GM18502 (cell line): ENCODE results near the gene SPATS2L.

Source experiments
- ATAC-seq: cut with Tn5 transposase; IDR thresholded peaks from one replicate; pipeline ENCODE4 v1.9.1; 2021; ENCODE audit warnings: mild to moderate bottlenecking; ENCODE audit not compliant: unreplicated experiment, poor library complexity

The SPATS2L gene

DNA sequence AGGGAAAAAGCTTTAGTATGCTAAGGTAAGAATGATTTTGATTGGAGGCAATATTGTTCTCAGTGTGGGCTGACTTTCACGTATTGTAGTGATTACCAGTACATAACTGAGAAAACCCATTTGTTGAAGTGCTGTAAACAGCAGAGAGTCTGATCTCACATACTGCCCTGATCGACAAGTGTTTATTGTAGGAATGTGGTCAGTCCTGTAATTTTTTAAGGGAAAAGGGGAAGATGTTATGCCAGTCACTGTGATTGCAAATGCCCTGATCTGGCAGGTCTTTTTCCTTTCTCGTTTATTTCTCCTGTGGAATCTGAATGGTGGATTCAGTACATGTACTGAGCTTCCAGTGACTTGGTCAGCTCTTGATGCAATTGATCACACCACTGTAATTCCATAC is 11.5 kb downstream of the SPATS2L start:
- ATAC-seq = no peak

DNA sequence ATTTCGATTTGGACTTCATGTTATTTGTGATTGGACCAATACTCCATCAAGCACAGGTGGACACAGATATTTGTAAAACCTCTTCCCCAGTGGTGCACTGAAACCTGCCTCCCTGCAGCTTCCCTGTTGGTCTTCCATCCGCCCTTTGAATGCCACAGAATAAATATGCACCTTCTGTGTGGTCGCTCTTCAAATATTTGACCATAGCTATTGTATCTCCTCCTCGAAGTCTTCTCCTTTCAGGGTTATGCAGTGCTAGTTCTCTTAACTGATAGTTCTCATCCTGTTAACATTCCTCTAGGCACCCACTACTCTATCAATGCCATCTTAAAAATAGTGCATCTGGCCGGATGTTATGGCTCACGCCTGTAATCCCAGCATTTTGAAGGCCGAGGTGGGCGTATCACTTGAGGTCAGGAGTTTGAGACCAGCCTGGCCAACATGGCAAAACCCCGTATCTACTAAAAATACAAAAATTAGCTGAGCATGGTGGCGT is 12.5 kb downstream of the SPATS2L start:
- no peak for ATAC-seq

DNA sequence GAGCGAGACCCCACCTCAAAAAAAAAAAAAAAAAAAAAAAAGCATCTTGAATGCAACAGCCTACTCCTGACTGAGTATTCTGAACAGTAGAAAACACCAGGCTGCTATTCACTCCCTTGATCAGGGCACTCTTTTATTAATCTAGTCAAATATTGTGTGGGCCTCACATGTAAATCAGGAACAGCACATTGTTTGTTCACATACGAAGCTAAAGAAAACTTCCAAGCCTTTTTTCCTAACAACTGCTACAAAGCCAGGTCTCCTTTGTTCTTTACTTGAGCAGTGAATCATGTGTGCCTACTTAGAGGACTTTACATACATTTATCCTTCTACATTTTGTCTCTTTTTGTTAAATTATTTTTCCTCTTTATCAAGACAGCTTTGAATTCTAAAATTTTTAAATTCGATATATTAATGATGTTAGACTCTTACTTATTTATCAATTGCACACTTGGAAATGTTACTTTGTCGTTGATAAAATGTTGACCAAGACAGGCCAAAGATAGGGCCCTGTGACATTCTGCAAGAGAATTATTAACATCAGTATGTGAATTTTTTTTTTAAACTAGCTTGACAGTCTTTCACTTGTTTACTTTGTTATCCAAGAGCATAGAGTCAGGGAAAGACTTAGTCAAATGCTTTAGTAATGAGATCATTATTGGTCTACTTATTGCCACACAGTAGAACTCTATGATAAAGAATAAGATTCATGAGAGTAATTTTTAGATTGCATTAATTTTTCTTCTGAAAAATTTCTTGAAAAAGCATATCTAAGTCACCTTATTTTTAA is 13.2 kb downstream of the SPATS2L start:
- no peak for ATAC-seq

DNA sequence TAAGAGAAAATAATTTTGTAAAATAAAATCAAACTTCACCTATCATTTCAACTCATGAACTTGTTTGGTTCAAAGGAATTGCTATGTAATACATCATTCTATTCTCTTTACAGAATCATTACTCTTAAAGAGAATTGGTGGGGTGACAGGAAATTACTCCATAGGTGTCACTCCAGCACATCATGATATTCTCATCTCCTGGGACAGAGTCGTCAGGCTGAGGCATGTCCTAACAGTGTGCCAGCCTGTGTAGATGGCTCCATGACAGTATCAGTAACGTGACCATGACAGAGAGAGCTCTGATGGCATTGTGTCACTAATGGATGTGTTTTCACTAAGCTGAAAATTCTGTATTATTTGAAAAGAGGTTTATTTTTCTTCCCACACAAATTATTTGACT is 13.9 kb downstream of the SPATS2L start:
- no peak for ATAC-seq

DNA sequence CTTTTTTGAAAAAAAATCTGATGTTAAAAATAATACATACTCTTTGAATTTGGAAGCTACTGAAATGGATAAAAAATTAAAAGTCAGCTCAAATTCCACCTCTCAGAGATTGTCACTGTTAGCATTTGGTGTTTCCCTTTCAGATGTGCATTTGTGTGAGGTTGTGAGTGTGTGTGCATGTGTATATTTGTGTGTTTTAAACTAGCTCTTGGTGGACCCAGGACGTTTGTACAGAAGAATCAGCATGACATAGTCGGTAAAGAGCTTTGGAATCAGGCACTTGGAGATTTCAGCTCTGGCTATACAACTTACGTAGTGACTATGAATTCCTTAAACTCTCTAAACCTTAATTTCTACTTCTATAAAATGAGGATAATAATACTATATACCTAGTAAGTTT is 14.5 kb downstream of the SPATS2L start:
- ATAC-seq = no peak

DNA sequence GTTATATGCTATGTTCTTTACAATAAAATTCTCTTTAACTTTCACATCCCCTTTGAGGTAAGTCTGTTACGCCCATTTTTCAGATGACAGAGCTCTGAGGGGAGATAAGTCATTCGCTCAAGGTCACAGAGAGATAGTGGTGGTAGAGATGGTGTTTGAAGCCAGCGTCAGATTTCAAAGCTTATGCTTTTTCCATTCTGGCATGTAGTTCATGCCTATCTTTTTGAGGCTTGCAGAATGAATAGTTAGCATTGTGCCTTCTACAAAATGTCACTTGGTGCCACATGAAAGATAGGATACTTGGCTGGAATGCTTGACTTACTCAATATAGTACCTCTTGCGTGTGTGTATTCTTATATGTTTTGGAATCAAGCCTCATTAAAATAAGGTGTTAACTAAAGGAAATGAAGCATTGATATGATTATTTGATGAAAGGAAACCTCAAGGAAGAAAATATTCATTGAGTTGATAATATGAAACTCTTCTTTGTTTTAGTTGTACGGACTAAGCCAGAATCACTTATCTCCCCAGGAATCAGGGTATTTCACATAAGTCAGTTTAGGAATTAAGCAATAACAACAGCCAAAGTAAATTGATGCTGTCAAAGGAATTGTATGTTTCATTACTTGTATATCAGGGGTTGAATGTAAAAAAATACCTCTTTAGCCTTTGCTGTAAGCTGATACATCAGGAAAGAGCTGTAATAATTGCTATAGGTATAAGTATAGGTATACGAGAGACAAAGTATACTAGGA is 15.5 kb downstream of the SPATS2L start:
- ATAC-seq = no peak

DNA sequence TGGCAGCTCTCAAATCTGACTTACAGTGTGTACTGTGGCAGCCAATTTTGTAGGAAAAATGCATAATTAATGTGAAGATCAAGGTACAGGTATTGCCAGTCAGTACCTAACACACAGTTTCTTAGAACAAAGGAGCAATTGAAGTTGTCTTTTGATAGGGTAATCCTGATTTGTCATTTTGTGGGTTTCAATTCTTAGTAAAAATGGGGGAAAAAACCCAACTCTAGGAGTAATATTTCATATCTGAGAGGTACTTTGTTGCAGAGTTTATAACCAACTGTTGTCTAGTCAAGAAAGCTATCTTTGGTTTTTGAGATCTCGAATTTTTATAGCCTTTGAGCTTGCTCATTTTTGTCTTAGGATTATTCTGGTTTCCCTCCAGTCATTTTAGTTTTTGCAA is 16.1 kb downstream of the SPATS2L start:
- ATAC-seq = no peak

DNA sequence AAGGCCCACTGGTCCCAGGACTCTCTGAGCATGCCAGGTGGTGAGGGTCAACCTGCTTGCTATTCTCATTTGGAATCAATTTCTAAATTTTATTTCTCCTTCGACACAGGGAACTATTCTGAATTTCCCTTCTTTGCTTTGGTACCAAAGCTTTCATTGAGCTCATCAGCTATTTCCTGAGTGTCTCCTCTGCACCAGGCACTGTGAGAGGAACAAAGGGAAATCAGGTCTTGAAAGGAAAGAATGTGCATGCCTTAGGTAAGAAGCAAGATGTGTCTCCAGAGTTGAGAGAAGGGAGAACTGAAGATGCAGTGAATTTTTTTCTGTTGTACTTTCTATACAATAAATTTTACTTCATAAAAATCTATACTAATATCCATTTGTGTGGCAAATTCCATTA is 17.9 kb downstream of the SPATS2L start:
- no peak for ATAC-seq

DNA sequence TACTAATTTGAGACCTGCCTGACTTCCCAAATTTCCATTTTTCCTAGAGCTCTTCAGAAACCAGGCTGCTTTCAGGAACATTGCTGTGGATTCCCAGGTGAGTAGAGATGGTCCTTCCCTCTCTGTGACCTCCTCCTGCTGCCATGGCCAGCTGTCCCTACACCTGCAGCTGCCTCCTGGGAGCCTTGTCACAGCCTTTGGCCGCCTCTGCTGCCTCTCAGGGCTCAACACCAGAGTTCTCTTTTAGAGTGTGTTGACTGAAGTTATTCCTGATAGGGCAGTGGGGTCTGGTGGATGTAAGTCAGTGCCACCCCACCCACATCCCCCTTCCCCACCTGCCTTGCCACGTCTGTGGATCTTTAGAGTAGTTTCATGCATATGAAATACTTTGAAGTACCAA is 22.9 kb downstream of the SPATS2L start:
- ATAC-seq = no peak

DNA sequence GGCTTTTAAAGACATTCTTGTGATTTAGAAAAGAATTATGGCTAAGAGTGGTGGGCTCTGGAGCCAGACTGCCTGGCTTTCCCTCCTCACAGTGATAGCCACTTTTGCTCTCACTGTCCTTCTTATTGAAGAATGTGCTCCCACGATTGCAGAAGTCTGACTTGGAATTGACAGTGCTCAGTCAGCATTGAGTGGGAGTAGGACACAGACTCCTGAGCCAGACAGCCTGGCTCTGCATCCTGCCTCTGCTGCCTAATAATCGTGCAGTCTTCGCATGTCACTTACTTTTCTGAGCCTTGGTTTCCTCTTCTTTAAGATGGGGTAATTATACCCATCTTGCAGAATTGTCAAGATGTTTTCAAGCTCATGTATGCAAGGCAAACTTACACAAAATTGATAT is 23.3 kb downstream of the SPATS2L start:
- no peak for ATAC-seq

DNA sequence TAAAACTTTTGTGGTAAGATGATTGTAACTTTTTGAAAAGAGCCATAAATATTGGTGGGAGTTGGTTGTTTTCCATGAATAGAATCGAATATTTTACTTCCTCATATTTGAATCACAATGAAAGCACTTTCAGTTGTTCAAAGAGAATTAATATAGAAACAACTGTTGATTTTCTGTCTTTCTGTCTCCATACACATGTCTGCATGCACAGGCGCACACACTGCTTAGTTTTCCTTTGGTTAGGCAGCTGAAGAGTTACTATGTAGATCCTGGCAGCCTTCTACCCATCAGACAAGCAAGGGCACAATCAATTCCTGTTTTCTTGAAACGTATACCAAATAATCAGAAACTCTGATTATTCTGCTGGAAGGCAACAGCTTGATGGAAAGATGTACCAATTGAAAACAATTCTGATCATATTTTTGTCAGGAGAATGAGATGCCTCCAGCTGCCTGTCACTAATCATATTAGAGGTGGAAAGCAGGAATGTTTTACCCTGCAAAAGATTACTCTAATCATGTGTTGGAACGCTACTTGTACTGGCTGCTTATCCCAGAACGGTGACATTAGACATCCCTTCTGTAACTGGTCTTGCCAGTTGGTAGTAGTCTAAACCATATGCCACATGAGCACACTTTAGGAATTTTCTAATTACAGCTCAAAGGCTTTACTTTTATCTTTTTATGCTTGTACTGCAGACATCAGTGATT is 24.0 kb downstream of the SPATS2L start:
- no peak for ATAC-seq

DNA sequence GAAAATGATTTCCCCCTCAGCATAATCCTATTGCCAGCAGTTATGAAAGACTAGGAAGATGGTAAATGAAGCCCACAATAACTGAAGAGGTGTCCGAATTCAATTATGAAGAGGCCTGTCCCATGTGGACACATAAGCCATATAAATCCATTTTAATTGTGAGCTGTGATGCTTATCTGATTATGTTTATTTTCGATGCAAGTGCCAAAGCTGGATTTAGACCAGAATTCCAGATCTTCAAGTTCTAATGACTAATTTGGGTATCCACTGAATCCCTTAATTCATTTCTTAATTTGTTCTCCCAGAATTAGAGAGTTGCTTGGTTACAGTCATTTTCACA is 24.5 kb downstream of the SPATS2L start:
- ATAC-seq = no peak

DNA sequence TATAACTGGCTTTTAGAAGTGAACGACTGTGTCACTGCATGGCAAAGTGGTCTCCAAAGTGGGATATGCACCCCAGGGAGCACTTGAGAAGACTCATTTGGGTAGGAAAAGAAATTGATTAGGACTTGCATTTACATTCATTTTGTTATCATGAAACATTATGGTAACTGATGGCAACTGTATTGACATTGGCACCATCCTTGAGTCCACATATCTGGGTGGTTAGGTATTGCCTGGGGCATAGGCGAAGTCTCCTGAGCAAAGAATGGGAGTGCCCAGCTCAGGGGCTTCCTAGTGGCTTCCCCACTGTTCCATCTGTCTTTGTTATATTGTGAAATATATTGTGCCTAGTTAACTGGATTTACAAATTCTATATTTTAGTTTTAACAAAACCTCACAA is 29.2 kb downstream of the SPATS2L start:
- ATAC-seq = no peak

DNA sequence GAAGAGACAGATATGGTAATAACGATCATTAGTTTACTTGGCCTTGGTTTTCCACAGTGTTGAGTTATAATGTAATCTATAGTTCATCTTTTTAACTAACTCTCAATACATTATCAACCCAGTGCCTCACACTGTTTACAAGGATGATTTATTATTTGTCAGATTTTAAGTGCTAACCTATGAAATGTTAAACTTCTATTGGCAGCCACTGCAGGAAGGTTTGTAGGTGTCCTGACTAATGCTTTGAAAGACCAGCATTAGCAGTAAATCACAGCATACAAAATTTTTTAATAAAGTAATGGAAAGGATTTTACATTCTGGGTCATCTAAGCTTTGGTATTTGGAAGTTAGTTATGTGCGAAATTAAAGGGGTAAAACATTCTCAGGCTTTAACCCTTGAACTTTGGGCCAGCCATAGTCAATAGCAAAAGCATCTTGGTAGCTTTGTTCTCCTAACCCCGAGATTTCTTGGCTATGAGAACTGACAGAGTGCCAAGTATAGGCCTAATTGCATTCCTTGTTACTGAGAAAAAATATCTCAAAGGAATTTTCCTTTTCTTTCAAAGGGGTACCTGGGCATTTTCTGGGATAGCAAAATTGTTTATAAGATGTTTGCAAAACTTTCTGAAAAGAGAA is 30.6 kb downstream of the SPATS2L start:
- no peak for ATAC-seq

DNA sequence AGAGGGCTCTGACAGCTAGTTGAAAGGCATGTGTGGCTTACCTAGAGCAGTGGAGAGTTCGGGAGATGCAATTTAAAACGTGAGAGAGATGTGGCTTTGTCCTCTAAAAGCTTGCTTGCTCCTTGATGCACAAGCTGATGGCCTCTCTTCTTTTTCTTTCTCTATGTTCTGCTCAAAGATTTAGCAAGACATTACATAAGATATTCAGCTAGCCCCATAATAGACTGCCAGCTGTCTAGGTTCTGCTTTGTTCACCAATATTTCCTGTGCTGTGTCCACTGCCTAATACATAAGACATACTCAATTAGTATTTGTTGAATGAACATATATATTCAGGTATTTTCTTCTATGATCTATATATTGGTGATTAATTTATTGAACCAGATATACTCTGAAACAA is 31.1 kb downstream of the SPATS2L start:
- no peak for ATAC-seq

DNA sequence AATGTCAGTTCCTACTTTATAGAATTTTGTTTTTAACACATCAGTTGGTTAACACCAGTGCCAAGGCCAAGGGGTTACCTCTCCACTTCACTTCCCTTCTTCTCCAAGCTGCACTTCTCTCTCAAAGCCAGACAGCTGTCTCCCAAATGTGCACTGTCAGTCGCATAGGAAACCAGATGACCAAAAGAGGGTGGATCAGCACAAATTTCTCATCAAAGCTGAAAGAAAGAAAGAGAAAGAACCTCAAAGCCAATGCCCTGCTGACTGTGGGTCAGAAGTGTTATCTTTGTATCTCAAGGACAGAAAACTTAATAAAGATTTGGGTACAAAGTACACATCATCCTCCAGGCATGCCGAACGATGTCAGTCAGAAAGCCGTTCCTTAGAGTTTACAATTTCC is 32.2 kb downstream of the SPATS2L start:
- no peak for ATAC-seq

DNA sequence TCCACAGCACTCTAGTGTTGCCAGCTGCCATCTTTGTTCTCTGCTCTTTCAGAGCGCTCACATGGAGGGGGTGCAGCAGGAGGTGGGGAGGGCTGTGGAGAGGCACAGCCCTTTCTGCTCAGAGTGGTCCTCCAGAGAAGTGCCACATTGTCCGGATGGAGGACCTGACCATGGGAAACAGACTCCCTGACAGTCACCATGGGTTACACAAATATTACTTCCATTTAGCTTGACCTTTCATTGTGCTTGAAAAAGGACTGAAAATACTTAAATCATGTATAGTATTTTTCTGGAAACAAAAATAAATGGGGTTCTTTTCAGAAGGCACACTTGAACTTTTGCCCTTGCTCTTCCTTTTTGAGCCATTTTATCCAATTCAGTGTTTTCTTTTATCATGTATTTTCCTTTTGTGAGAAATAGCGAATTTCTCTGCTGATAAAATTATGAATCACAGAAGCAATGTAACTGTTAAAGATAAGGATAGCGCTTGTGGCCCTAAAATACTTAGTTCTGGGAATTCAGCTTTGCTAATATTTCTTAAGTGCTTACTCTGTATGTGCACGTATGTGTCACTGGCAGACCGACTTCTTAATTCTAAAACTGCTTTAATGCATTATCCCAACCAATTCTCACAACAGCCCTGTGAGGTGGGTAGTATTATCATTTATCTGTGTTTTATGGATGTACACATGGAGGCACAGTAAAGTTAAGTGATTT is 34.2 kb downstream of the SPATS2L start:
- ATAC-seq = no peak

DNA sequence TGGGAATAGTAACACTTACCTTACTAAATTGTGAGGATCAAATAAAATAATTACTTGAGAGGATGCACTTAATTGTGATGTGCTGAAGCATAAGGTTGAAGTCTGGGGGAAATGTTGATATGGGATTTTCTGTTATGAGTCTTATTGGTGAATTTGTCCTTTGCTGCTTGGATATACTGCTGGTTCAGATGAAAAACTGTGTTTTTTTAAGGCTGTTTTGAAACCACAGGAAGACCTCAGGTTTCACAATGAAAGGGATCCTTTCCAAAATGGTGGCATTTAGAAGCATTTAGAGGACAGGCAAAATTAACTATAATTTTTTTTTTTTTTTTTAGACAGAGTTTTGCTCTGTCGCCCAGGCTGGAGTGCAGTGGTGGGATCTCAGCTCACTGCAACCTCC is 34.9 kb downstream of the SPATS2L start:
- ATAC-seq = no peak

DNA sequence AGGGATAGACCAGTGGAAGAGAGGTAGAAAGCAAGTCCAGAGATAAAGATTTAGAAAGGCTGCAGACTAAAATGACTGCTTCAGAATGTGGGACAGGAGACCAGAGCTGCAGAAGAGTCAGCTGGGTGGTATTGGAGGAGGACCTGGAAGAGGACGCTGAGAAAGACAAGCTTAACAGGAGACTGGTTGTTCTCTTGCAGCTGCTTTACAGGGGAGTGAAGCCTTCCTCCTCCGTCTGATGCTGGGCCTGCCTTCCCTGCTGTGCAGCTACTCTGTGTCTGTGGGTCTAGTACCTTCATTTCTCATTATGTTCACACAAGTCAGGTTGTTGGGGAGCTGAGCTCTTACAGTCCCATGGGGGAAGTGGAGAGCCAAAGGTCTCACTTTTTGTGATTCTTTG is 35.7 kb downstream of the SPATS2L start:
- ATAC-seq = no peak

DNA sequence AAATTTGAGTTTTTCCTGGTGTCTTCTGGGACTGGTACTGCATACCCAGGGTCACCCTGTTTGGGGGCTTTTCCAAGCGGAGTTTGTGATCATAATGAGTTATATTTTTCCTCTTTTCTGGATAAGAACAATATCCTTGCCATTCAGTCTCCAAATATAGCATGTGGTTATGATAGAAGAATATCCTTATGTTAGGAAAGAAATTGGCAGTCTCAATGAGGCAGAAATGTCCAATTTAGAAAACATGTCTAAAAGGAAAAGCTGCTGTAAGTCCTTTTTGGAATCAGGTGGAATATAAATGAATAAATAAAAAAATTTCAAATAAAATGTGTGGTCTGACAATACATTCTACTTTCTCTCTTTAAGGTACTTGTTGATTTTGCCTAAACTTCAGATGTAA is 36.2 kb downstream of the SPATS2L start:
- no peak for ATAC-seq
